ENCODE measurements around the gene PLOD3.

PLOD3 gene

GRCh38 chr7:101234636-101235035, 17.3 kb upstream of the PLOD3 start:
- no peak overlapping the region for H3K4me3 ChIP-seq (ENCODE audit: low read depth, low read length)
- no peak for DNase-seq (ENCODE audit: low read depth)
- TF ChIP-seq POLR2A (IDR thresholded peaks at IDR 0.05; ENCODE audit: extremely low read depth, insufficient read length), result no peak
- TF ChIP-seq CTCF (IDR thresholded peaks at IDR 0.05; ENCODE audit: low read depth, low read length), result no peak
- TF ChIP-seq MYC (IDR thresholded peaks at IDR 0.05; ENCODE audit: low read depth, low read length), result no peak
- no peak for TF ChIP-seq MAX (IDR thresholded peaks at IDR 0.05; ENCODE audit: low read depth, low read length)

- TF ChIP-seq MYC (IDR thresholded peaks at IDR 0.05; ENCODE audit: low read depth, low read length), result no peak
- TF ChIP-seq CTCF (IDR thresholded peaks at IDR 0.05; ENCODE audit: low read depth, low read length), result no peak
- TF ChIP-seq MAX (IDR thresholded peaks at IDR 0.05; ENCODE audit: low read depth, low read length), result no peak
- TF ChIP-seq POLR2A (IDR thresholded peaks at IDR 0.05; ENCODE audit: extremely low read depth, insufficient read length), result no peak
- H3K4me3 ChIP-seq (ENCODE audit: low read depth, low read length), result no peak overlapping the region
- no peak for DNase-seq (ENCODE audit: low read depth)
These were observed 16.6 kb upstream of the PLOD3 start for GRCh38 chr7:101233907-101234547.

GRCh38 chr7:101232141-101232850, 14.9 kb upstream of the PLOD3 start:
- DNase-seq (ENCODE audit: low read depth), result no peak
- no peak for TF ChIP-seq MAX (IDR thresholded peaks at IDR 0.05; ENCODE audit: low read depth, low read length)
- TF ChIP-seq POLR2A (IDR thresholded peaks at IDR 0.05; ENCODE audit: extremely low read depth, insufficient read length), result no peak
- TF ChIP-seq CTCF (IDR thresholded peaks at IDR 0.05; ENCODE audit: low read depth, low read length), result no peak
- no peak for TF ChIP-seq MYC (IDR thresholded peaks at IDR 0.05; ENCODE audit: low read depth, low read length)
- H3K4me3 ChIP-seq (ENCODE audit: low read depth, low read length), result no peak overlapping the region

- TF ChIP-seq MYC (IDR thresholded peaks at IDR 0.05; ENCODE audit: low read depth, low read length) (no peak), MAX (IDR thresholded peaks at IDR 0.05; ENCODE audit: low read depth, low read length) (no peak), CTCF (IDR thresholded peaks at IDR 0.05; ENCODE audit: low read depth, low read length) (no peak), POLR2A (IDR thresholded peaks at IDR 0.05; ENCODE audit: extremely low read depth, insufficient read length) (no peak)
- DNase-seq (ENCODE audit: low read depth), result no peak
- H3K4me3 ChIP-seq (ENCODE audit: low read depth, low read length), result no peak overlapping the region
These were observed 14.3 kb upstream of the PLOD3 start for GRCh38 chr7:101231644-101232043.

GRCh38 chr7:101226721-101227120, 9.3 kb upstream of the PLOD3 start:
- no peak for DNase-seq (ENCODE audit: low read depth)
- H3K4me3 ChIP-seq (ENCODE audit: low read depth, low read length), result no peak overlapping the region
- TF ChIP-seq MYC (IDR thresholded peaks at IDR 0.05; ENCODE audit: low read depth, low read length), result no peak
- no peak for TF ChIP-seq POLR2A (IDR thresholded peaks at IDR 0.05; ENCODE audit: extremely low read depth, insufficient read length)
- TF ChIP-seq CTCF (IDR thresholded peaks at IDR 0.05; ENCODE audit: low read depth, low read length), result no peak
- no peak for TF ChIP-seq MAX (IDR thresholded peaks at IDR 0.05; ENCODE audit: low read depth, low read length)
